ENCODE data around the gene SP140L. TPM values are rescaled to one million over a fixed set of nuclear protein-coding genes. Genes with fewer than 3 reads are reported as not detected.

Gene SP140L
- total and polyA plus RNA-seq, 9 donors = 7.1 to 31.3 (median 19.4) TPM

DNA sequence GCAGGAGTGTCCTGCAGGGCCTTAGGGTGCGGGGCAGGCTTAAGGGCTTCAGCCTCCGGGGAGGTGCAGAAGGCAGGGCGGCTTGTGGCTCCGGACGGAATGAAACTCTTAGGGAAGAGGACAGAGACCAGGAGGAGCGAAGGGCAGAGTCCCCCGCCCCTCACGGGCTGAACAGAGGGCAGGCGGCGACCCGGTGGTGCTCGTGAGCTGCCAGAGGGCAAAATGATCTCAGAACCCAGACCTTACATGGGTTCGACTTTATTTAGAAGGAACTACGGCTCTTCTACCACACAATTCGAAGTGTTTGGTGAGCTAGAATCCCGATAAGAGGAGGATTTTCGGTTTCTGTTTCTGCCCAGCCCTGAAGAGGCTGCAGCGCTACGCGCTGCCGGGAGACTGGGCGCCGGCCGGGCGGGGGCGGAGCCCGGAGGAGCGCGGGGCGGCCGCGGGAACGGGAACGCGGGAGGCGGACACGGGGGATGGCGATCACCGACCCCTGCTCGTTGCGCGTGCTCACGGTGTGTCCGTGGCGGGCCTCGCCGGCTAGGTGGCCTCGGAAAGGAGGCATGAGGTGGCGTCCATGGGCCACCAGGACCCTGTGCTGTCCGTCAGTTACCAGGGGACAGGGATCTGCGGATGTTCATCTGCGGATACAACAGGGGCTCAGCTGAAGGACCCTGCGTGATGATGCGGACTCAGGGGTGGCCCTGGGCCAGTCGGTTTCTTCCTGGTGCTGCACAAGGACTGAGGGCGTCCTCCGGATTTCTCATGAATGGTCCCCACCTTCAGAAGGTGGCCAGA is 84.8 kb downstream of the SP140L start:
- intact Hi-C loops (cut with DNase I) = no loop called here
- no peaks in the 10 kb centered on the region for H3K36me3 ChIP-seq
- H3K27ac ChIP-seq = peak overlapping the region; percentile 76 to 92
- H3K4me3 ChIP-seq = peak overlapping the region; percentile 61
- 0 to 2% (median 1%) methylated on average over 44 to 57 of the region's 57 CpGs for WGBS, 3 donors
- H3K9me3 ChIP-seq = no peaks in the 10 kb centered on the region
- no peaks in the 10 kb centered on the region for H3K27me3 ChIP-seq
- H3K4me1 ChIP-seq (ENCODE audit: insufficient read depth) = peaks cover 5% of the 10 kb centered on the region
- TF ChIP-seq, protein P1, sequence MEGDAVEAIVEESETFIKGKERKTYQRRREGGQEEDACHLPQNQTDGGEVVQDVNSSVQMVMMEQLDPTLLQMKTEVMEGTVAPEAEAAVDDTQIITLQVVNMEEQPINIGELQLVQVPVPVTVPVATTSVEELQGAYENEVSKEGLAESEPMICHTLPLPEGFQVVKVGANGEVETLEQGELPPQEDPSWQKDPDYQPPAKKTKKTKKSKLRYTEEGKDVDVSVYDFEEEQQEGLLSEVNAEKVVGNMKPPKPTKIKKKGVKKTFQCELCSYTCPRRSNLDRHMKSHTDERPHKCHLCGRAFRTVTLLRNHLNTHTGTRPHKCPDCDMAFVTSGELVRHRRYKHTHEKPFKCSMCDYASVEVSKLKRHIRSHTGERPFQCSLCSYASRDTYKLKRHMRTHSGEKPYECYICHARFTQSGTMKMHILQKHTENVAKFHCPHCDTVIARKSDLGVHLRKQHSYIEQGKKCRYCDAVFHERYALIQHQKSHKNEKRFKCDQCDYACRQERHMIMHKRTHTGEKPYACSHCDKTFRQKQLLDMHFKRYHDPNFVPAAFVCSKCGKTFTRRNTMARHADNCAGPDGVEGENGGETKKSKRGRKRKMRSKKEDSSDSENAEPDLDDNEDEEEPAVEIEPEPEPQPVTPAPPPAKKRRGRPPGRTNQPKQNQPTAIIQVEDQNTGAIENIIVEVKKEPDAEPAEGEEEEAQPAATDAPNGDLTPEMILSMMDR (IDR thresholded peaks at IDR 0.05) = no peak
- TF ChIP-seq EP300 (IDR thresholded peaks at IDR 0.05) (no peak), POLR2A (IDR thresholded peaks at IDR 0.05) (no peak)
- DNase-seq = peak; percentile 57 to 78 (median 67)

DNA sequence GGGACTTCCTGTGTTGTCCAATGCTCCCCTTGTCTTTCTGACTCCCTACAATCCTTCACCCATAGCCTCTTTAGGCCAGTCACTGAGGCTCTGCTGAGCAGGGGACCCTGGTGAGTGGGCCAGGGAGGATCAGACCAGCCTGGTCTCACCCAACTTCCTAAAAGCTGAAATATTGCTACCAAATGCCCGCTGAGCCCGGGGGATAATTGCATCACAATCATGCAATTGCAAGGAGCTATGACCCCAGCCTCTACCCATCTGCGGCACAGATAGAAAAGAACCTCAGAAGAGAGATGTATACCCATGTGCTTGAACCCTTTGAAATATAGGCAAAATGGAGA is 85.3 kb downstream of the SP140L start:
- Histone ChIP-seq H3K9me3 (no peaks in the 10 kb centered on the region), H3K27me3 (no peaks in the 10 kb centered on the region), H3K4me3 (peak overlapping the region; percentile 61), H3K4me1 (ENCODE audit: insufficient read depth) (peaks cover 5% of the 10 kb centered on the region), H3K36me3 (no peaks in the 10 kb centered on the region), H3K27ac (peak overlapping the region in 1 of 2 donors; percentile 92)
- intact Hi-C loops (cut with DNase I) = no loop called here
- 96 to 98% (median 97%) methylated on average over 3 of the region's 3 CpGs for WGBS, 3 donors
- DNase-seq = no peak
- TF ChIP-seq POLR2A (IDR thresholded peaks at IDR 0.05) = no peak

DNA sequence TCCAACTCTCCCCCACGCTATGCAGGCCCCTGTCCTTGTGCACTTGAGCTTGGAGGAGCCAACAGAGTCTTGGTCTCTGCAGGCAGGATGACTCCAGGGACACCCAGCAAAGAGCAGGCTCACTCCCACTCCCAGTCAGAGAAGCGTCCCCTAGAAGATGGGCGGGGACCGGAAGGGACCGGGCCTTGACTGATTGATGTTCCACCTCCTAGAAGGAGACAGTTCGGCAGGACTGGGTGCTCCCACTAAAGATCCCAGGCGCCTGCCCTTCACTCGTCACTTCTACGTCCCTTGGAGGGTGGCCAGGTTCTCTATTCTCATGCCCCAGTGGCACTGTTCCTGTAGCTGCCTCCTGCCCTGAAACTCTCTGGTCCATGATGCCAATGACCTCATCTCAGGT is 85.9 kb downstream of the SP140L start:
- intact Hi-C loops (cut with DNase I) = no loop called here
- H3K27ac ChIP-seq = no peak overlapping the region

DNA sequence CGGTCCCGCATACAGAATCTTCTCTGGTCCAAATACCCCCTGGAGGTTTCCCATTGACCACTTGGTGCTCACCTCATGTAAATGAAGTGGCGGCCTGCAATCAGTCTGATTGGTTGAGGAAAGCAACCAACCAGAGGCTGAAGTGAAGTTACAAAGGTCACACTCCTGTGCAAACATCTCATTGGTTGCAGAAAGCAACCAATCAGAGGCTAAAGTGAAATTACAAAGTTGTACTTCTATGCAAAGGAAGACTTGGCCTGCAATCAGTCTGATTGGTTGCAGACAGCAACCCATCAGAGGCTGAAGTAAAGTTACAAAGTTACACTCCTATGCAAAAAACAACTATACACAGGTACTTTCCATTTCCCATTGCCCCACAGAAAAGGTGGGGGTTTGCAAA is 86.5 kb downstream of the SP140L start:
- Histone ChIP-seq H3K9me3 (no peaks in the 10 kb centered on the region), H3K36me3 (no peaks in the 10 kb centered on the region), H3K4me1 (ENCODE audit: insufficient read depth) (peaks cover 5% of the 10 kb centered on the region), H3K4me3 (no peak overlapping the region), H3K27ac (no peak overlapping the region), H3K27me3 (no peaks in the 10 kb centered on the region)
- TF ChIP-seq EP300 (IDR thresholded peaks at IDR 0.05) (no peak), POLR2A (IDR thresholded peaks at IDR 0.05) (no peak)
- TF ChIP-seq, protein P1 (IDR thresholded peaks at IDR 0.05) = no peak
- WGBS, 3 donors = 96 to 99% (median 97%) methylated on average over 3 of the region's 3 CpGs
- no peak for DNase-seq
- intact Hi-C loops (cut with DNase I) = no loop called here

More for the DNA sequence above, 85.9 kb downstream of the SP140L start:
- Histone ChIP-seq H3K9me3 (no peaks in the 10 kb centered on the region), H3K36me3 (no peaks in the 10 kb centered on the region), H3K27me3 (no peaks in the 10 kb centered on the region), H3K4me1 (ENCODE audit: insufficient read depth) (peaks cover 5% of the 10 kb centered on the region), H3K4me3 (no peak overlapping the region)
- TF ChIP-seq, protein P1 (IDR thresholded peaks at IDR 0.05) = no peak
- TF ChIP-seq EP300 (IDR thresholded peaks at IDR 0.05) (no peak), POLR2A (IDR thresholded peaks at IDR 0.05) (no peak)
- DNase-seq = no peak
- WGBS, 3 donors = 89 to 95% (median 95%) methylated on average over 9 of the region's 9 CpGs

DNA sequence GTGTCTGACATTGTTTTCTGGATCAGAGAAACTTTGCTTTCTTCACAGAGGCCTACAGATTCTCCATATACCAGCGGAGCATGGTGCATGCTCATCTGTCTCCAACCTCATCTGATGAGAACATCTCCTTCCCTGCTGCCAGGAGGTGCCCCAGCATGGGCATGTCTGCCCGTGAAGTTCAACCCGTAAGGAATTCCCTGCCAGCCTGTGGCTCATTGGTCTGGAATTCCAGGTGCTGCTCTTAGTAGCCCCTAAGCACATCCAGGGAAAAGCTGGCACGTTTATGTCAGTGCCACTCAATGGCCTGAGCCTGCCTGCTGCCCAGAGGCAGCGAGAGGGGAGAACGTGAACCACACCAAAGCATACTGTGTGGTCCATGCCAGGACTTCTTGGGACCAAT is 87.3 kb downstream of the SP140L start:
- no peak for DNase-seq
- TF ChIP-seq POLR2A (IDR thresholded peaks at IDR 0.05) (no peak), EP300 (IDR thresholded peaks at IDR 0.05) (no peak)
- TF ChIP-seq, protein P1 (IDR thresholded peaks at IDR 0.05) = no peak
- Histone ChIP-seq H3K9me3 (no peaks in the 10 kb centered on the region), H3K27me3 (no peaks in the 10 kb centered on the region), H3K4me1 (ENCODE audit: insufficient read depth) (peaks cover 8% of the 10 kb centered on the region), H3K27ac (no peak overlapping the region), H3K4me3 (no peak overlapping the region), H3K36me3 (no peaks in the 10 kb centered on the region)
- intact Hi-C loops (cut with DNase I) = no loop called here
- 83 to 93% (median 92%) methylated on average over 6 of the region's 6 CpGs for WGBS, 3 donors

Measured in ovary (tissue), 9 donors.